Testis (tissue), 3 donors: ENCODE data around the gene S100A1. TPM values are rescaled to one million over a fixed set of nuclear protein-coding genes. Genes with fewer than 3 reads are reported as not detected.
A peak's percentile ranks its signal among the peaks of the same experiment; 100 is the strongest.

ENCODE experiments used
- DNase-seq: peaks from one replicate; pipeline ENCODE4 v3.0.0-alpha.2; 2019
- H3K27ac ChIP-seq, 2 donors: fragments of 200-600 bp; sonication (generic); one replicate each; pipeline ENCODE4 v1.5.1; 2019
- H3K27me3 ChIP-seq: fragments of 200-600 bp; sonication (generic); one replicate; pipeline ENCODE4 v1.5.1; 2019
- H3K36me3 ChIP-seq: fragments of 200-600 bp; sonication (generic); one replicate; pipeline ENCODE4 v1.5.1; 2017; ENCODE audit warnings: low read depth; ENCODE audit errors: missing control alignments
- H3K4me1 ChIP-seq: fragments of 200-600 bp; sonication (generic); one replicate; pipeline ENCODE4 v1.5.1; 2019
- H3K4me3 ChIP-seq, 2 donors: fragments of 200-600 bp; sonication (generic); one replicate each; pipeline ENCODE4 v1.5.1; 2017 to 2019
- H3K9me3 ChIP-seq: fragments of 200-600 bp; sonication (generic); one replicate; pipeline ENCODE4 v1.5.1; 2017
- CTCF ChIP-seq, 3 experiments: fragments of 450-650 bp in 2 of 3; fragments of 200-600 bp in 1 of 3; sonication (generic) in 1 of 3; IDR thresholded peaks; one replicate each; pipeline ENCODE4 v1.5.1; 2016 to 2019; ENCODE audit warnings: antibody characterized with exemption in 3 of 3, mild to moderate bottlenecking in 2 of 3, moderate library complexity in 1 of 3
- POLR2A ChIP-seq: fragments of 450-650 bp; IDR thresholded peaks from one replicate; pipeline ENCODE4 v1.6.1; 2017; ENCODE audit warnings: antibody characterized with exemption, mild to moderate bottlenecking, moderate library complexity
- WGBS, 2 donors: methylation state at CpG; one replicate each; pipeline ENCODE4 v1.1.5; 2018; 5-methylcytosine and 5-hydroxymethylcytosine counted together
- intact Hi-C: fragments of 100-400 bp; cut with DNase I; formaldehyde crosslinking; loops from one replicate; pipeline ENCODE4 v1.15.1; 2023; ENCODE audit warnings: low total_unique reads
- polyA plus RNA-seq: library from polyadenylated mRNA; stranded (reverse); fragments of 350-450 nt; fragmentation: Illumina TruSeq; extraction: RNeasy Lipid Tissue Mini Kit (QIAGEN cat#74804); gene quantifications from one replicate; pipeline ENCODE4 v1.2.3, GENCODE V29; 2014; ENCODE audit warnings: low read depth, low replicate concordance; ENCODE audit not compliant: insufficient read depth
- total RNA-seq, 2 donors: library from RNA; depleted of rRNA; stranded (reverse); fragments of >200 nt; gene quantifications; one replicate each; pipeline ENCODE4 v1.2.3, GENCODE V29; 2016

S100A1 gene
- total and polyA plus RNA-seq, 3 donors from 2014 or later: 8.2 to 29.8 (median 24.0) TPM

GRCh38 chr1:153640861-153641260 is 12.6 kb downstream of the S100A1 start:
- no peaks in the 10 kb centered on the region for H3K9me3 ChIP-seq
- TF ChIP-seq POLR2A (no peak), CTCF (IDR thresholded peaks at IDR 0.05) (no peak)
- intact Hi-C loops: no loop called here
- 70 to 72% methylated on average over 6 of the region's 6 CpGs for WGBS, 2 donors
- no peaks in the 10 kb centered on the region for H3K36me3 ChIP-seq
- no peak overlapping the region for H3K4me3 ChIP-seq
- H3K4me1 ChIP-seq: peaks cover 17% of the 10 kb centered on the region
- H3K27ac ChIP-seq: no peak overlapping the region
- H3K27me3 ChIP-seq: no peaks in the 10 kb centered on the region
- DNase-seq: no peak

- TF ChIP-seq CTCF (IDR thresholded peaks at IDR 0.05) (no peak), POLR2A (no peak)
- H3K27me3 ChIP-seq: no peaks in the 10 kb centered on the region
- no peak overlapping the region for H3K27ac ChIP-seq
- no peak for DNase-seq
- intact Hi-C loops: no loop called here
- no peaks in the 10 kb centered on the region for H3K9me3 ChIP-seq
- H3K4me3 ChIP-seq: no peak overlapping the region
- H3K36me3 ChIP-seq: no peaks in the 10 kb centered on the region
- 80 to 81% methylated on average over 11 of the region's 11 CpGs for WGBS, 2 donors
- peaks cover 17% of the 10 kb centered on the region for H3K4me1 ChIP-seq
Observed at GRCh38 chr1:153642161-153642560, 13.9 kb downstream of the S100A1 start.

GRCh38 chr1:153643100-153643499 is 14.9 kb downstream of the S100A1 start:
- no peak overlapping the region for H3K4me3 ChIP-seq
- no peaks in the 10 kb centered on the region for H3K9me3 ChIP-seq
- TF ChIP-seq CTCF (IDR thresholded peaks at IDR 0.05) (no peak), POLR2A (no peak)
- intact Hi-C loops: no loop called here
- WGBS, 2 donors: 89 to 92% methylated on average over 11 of the region's 11 CpGs
- peak overlapping the region; percentile 73 for H3K27ac ChIP-seq
- no peaks in the 10 kb centered on the region for H3K27me3 ChIP-seq
- H3K4me1 ChIP-seq: peaks cover 17% of the 10 kb centered on the region
- DNase-seq: no peak
- H3K36me3 ChIP-seq: no peaks in the 10 kb centered on the region

GRCh38 chr1:153643816-153644215 is 15.6 kb downstream of the S100A1 start:
- Histone ChIP-seq H3K27me3 (no peaks in the 10 kb centered on the region), H3K27ac (peak overlapping the region; percentile 73), H3K4me1 (peaks cover 17% of the 10 kb centered on the region), H3K9me3 (no peaks in the 10 kb centered on the region), H3K36me3 (no peaks in the 10 kb centered on the region), H3K4me3 (no peak overlapping the region)
- no peak for TF ChIP-seq CTCF (IDR thresholded peaks at IDR 0.05)
- no peak for TF ChIP-seq POLR2A
- DNase-seq: no peak
- intact Hi-C loops: no loop called here

- Histone ChIP-seq H3K27ac (peak overlapping the region in 1 of 2 donors; percentile 64), H3K4me3 (no peak overlapping the region), H3K36me3 (no peaks in the 10 kb centered on the region), H3K9me3 (no peaks in the 10 kb centered on the region), H3K4me1 (peaks cover 17% of the 10 kb centered on the region), H3K27me3 (no peaks in the 10 kb centered on the region)
- no peak for DNase-seq
- 77 to 87% methylated on average over 5 of the region's 5 CpGs for WGBS, 2 donors
- intact Hi-C loops: no loop called here
- TF ChIP-seq CTCF (IDR thresholded peaks at IDR 0.05): no peak
- TF ChIP-seq POLR2A: no peak
Observed at GRCh38 chr1:153646672-153647345, 18.6 kb downstream of the S100A1 start.
